B cell (primary cell): ENCODE data around the gene ALG1. TPM values are rescaled to one million over a fixed set of nuclear protein-coding genes. Genes with fewer than 3 reads are reported as not detected.

Source experiments
- ATAC-seq: fragments of 200-7000 bp; cut with Tn5 transposase; one replicate; pipeline ENCODE4 v1.10.0; 2021; ENCODE audit warnings: low read depth, mild to moderate bottlenecking, moderate number of reproducible peaks, moderate library complexity
- CTCF ChIA-PET: fragments of 350-600 bp; sonication (Branson Sonifier 250); formaldehyde crosslinking; loops from one replicate; lab custom pipeline; 2021; ENCODE audit warnings: antibody characterized with exemption, inconsistent platforms; lab: Charles Lee
- POLR2A ChIA-PET: fragments of 350-600 bp; sonication (Branson Sonifier 250); formaldehyde crosslinking; loops from one replicate; lab custom pipeline; 2021; ENCODE audit warnings: antibody characterized with exemption; lab: Charles Lee
- DNase-seq: peaks from one replicate; pipeline ENCODE4 v3.0.0; 2013
- H2AFZ ChIP-seq: 2 replicates; pipeline ENCODE4 v1.6.1; 2012; ENCODE audit warnings: mild to moderate bottlenecking, low read depth, low read length; ENCODE audit not compliant: insufficient read depth, poor library complexity, severe bottlenecking
- H3K27ac ChIP-seq, 2 donors: 1 replicate in 1 of 2; 2 replicates in 1 of 2; pipeline ENCODE4 v1.5.1; 2012 to 2013; ENCODE audit warnings: low read length in 2 of 2, mild to moderate bottlenecking in 2 of 2, moderate library complexity in 1 of 2
- H3K27me3 ChIP-seq, 4 experiments: fragments of 200-600 bp in 1 of 4; sonication (generic) in 1 of 4; replicated peaks in 1 of 4; 1 replicate in 2 of 4; 2 replicates in 2 of 4; pipeline versions ENCODE4 v1.6.1 to v1.7.0; 2013 to 2016; ENCODE audit warnings: low read length in 3 of 4, mild to moderate bottlenecking in 2 of 4, mixed read lengths in 1 of 4, moderate library complexity in 1 of 4; ENCODE audit not compliant: insufficient read depth in 4 of 4, control insufficient read depth in 3 of 4; ENCODE audit errors: control extremely low read depth in 1 of 4
- H3K36me3 ChIP-seq, 2 experiments: replicated peaks in 1 of 2; 1 replicate in 1 of 2; 2 replicates in 1 of 2; pipeline versions ENCODE4 v1.6.1 to v1.7.1; 2013; ENCODE audit warnings: low read length in 1 of 2; ENCODE audit not compliant: insufficient read depth in 2 of 2, control insufficient read depth in 1 of 2; ENCODE audit errors: control extremely low read depth in 1 of 2, extremely low read depth in 1 of 2
- H3K4me1 ChIP-seq, 2 donors: fragments of 200-600 bp in 1 of 2; sonication (generic) in 1 of 2; 1 replicate in 1 of 2; 2 replicates in 1 of 2; pipeline versions ENCODE4 v1.5.1 to v1.6.1; 2013 to 2017; ENCODE audit warnings: low read length in 2 of 2; ENCODE audit not compliant: control insufficient read depth in 2 of 2, insufficient read depth in 2 of 2
- H3K4me2 ChIP-seq: replicated peaks from 2 replicates; pipeline ENCODE3; 2012; ENCODE audit warnings: mild to moderate bottlenecking, low read depth, low read length; ENCODE audit not compliant: poor library complexity, severe bottlenecking
- H3K4me3 ChIP-seq, 5 experiments: fragments of 200-600 bp in 1 of 5; sonication (generic) in 1 of 5; 1 replicate in 3 of 5; 2 replicates in 2 of 5; pipeline versions ENCODE4 v1.5.1 to v1.7.0; 2011 to 2016; ENCODE audit warnings: low read length in 4 of 5, mild to moderate bottlenecking in 4 of 5, low read depth in 2 of 5, control low read depth in 1 of 5, moderate library complexity in 1 of 5; ENCODE audit not compliant: insufficient read depth in 1 of 5; ENCODE audit errors: control extremely low read depth in 1 of 5, extremely low read depth in 1 of 5
- H3K79me2 ChIP-seq: fragments of 200-600 bp; sonication (generic); one replicate; pipeline ENCODE4 v1.6.0; 2016; ENCODE audit warnings: low read length; ENCODE audit not compliant: control insufficient read depth, insufficient read depth
- H3K9ac ChIP-seq: fragments of 200-600 bp; sonication (generic); 2 replicates; pipeline ENCODE4 v1.6.1; 2017; ENCODE audit warnings: mild to moderate bottlenecking, low read length, moderate library complexity
- H3K9me3 ChIP-seq, 3 donors: one replicate each; pipeline versions ENCODE4 v1.6.1 to v1.7.1; 2013; ENCODE audit warnings: low read length in 2 of 3; ENCODE audit not compliant: control insufficient read depth in 2 of 3, insufficient read depth in 1 of 3; ENCODE audit errors: control extremely low read depth in 1 of 3
- H4K20me1 ChIP-seq: 2 replicates; pipeline ENCODE4 v1.6.0; 2012; ENCODE audit warnings: mild to moderate bottlenecking, low read length; ENCODE audit not compliant: insufficient read depth, control insufficient read depth, poor library complexity, severe bottlenecking
- H3K27ac Mint-ChIP-seq: one replicate; pipeline ENCODE4 v1.8.0; 2021; ENCODE audit warnings: mixed read lengths
- H3K27me3 Mint-ChIP-seq: one replicate; pipeline ENCODE4 v1.8.0; 2021; ENCODE audit warnings: mixed read lengths
- H3K4me1 Mint-ChIP-seq: one replicate; pipeline ENCODE4 v1.8.0; 2021; ENCODE audit warnings: mixed read lengths
- H3K4me3 Mint-ChIP-seq: one replicate; pipeline ENCODE4 v1.8.0; 2021; ENCODE audit warnings: mixed read lengths
- H3K9me3 Mint-ChIP-seq: one replicate; pipeline ENCODE4 v1.8.0; 2022; ENCODE audit warnings: mixed read lengths; ENCODE audit not compliant: insufficient read depth
- CTCF ChIP-seq: fragments of 200-600 bp; IDR thresholded peaks from one replicate; pipeline ENCODE4 v1.8.0; 2022; ENCODE audit warnings: antibody characterized with exemption, mild to moderate bottlenecking
- EZH2 ChIP-seq: IDR thresholded peaks from 2 replicates; pipeline ENCODE4 v1.6.1; 2012; ENCODE audit warnings: borderline replicate concordance, low read depth, mild to moderate bottlenecking, moderate library complexity, low read length; ENCODE audit not compliant: insufficient read depth, poor library complexity, severe bottlenecking
- WGBS: methylation state at CpG from one replicate; pipeline ENCODE4 v1.1.5; 2013; ENCODE audit warnings: missing lambda C conversion rate; ENCODE audit not compliant: insufficient coverage; 5-methylcytosine and 5-hydroxymethylcytosine counted together
- intact Hi-C: fragments of 100-400 bp; cut with micrococcal nuclease; formaldehyde crosslinking; loops from one replicate; pipeline ENCODE4 v1.10.0; 2022
- polyA plus RNA-seq: library from polyadenylated mRNA; depleted of rRNA; stranded (reverse); fragments of >200 nt; gene quantifications from 2 replicates; pipeline ENCODE4 v1.2.3, GENCODE V29; 2012
- total RNA-seq, 2 donors: library from RNA; stranded (reverse); fragments of 120-200 nt in 1 of 2; gene quantifications; 1 replicate in 1 of 2; 2 replicates in 1 of 2; pipeline versions ENCODE4 v1.2.3 to v1.2.4, GENCODE V29; 2013 to 2022

ALG1 gene
- total and polyA plus RNA-seq, 2 donors (not counting 1 experiment from before 2014, with no cell fraction given), result 12.2 to 24.2 TPM

- Histone ChIP-seq H2AFZ (no peak overlapping the region), H3K79me2 (no peaks in the 10 kb centered on the region), H3K4me2 (no peak overlapping the region), H3K9ac (no peak overlapping the region), H3K4me3 (no peak overlapping the region), H4K20me1 (no peaks in the 10 kb centered on the region), H3K4me1 (peaks cover 0 to 4% of the 10 kb centered on the region in 2 donors), H3K36me3 (no peaks in the 10 kb centered on the region), H3K27me3 (peaks cover 0 to 12% (median 0%) of the 10 kb centered on the region in 4 experiments), H3K9me3 (no peaks in the 10 kb centered on the region), H3K27ac (no peak overlapping the region)
- Mint-ChIP-seq H3K27me3 (peaks cover 16% of the 10 kb centered on the region), H3K9me3 (peaks cover 2% of the 10 kb centered on the region), H3K27ac (no peak overlapping the region), H3K4me3 (no peak overlapping the region), H3K4me1 (peaks cover 2% of the 10 kb centered on the region)
- TF ChIP-seq EZH2, result no peak
- no peak for TF ChIP-seq CTCF
- ChIA-PET POLR2A (interaction anchor here (0.5 to 0.6 kb wide), 2 partner anchors 16 to 259 kb away, joined by 3 to 12 read pairs; no protein-coding TSS in a partner anchor), CTCF (no interaction called here)
- intact Hi-C loops, result no loop called here
- WGBS, result 98% methylated on average over 6 of the region's 10 CpGs
- DNase-seq (no peak), ATAC-seq (no peak)
These were observed 26.0 kb upstream of the ALG1 start for GRCh38 chr16:5045499-5046115.

GRCh38 chr16:5046914-5047313 lies 24.7 kb upstream of the ALG1 start:
- no peak overlapping the region for H3K9ac ChIP-seq
- ATAC-seq (no peak), DNase-seq (no peak)
- no peaks in the 10 kb centered on the region for H3K4me1 Mint-ChIP-seq
- H3K79me2 ChIP-seq, result no peaks in the 10 kb centered on the region
- H3K27me3 ChIP-seq, result peaks cover 0 to 6% (median 0%) of the 10 kb centered on the region in 4 experiments
- peaks cover 9% of the 10 kb centered on the region for H3K27me3 Mint-ChIP-seq
- no CpG with 5 or more reads among the region's 2 CpGs for WGBS
- no peaks in the 10 kb centered on the region for H3K4me1 ChIP-seq
- H3K9me3 Mint-ChIP-seq, result peaks cover 5% of the 10 kb centered on the region
- no peak for TF ChIP-seq EZH2
- no peak for TF ChIP-seq CTCF
- CTCF ChIA-PET, result no interaction called here
- H3K27ac ChIP-seq, result no peak overlapping the region
- POLR2A ChIA-PET, result interaction anchor here (0.7 kb wide), 1 partner anchor 104 kb away, joined by 3 read pairs; no protein-coding TSS in a partner anchor
- H3K4me3 ChIP-seq, result no peak overlapping the region
- intact Hi-C loops, result no loop called here
- H2AFZ ChIP-seq, result no peak overlapping the region
- no peak overlapping the region for H3K27ac Mint-ChIP-seq
- no peak overlapping the region for H3K4me3 Mint-ChIP-seq
- H3K4me2 ChIP-seq, result no peak overlapping the region
- H3K36me3 ChIP-seq, result no peaks in the 10 kb centered on the region
- peaks cover 0 to 2% (median 0%) of the 10 kb centered on the region in 3 donors for H3K9me3 ChIP-seq
- H4K20me1 ChIP-seq, result no peaks in the 10 kb centered on the region
